ENCODE data around the gene DTNBP1.
A peak's percentile ranks its signal among the peaks of the same experiment; 100 is the strongest.

The DTNBP1 gene

GRCh38 chr6:15626160-15626559, 36.7 kb downstream of the DTNBP1 start:
- DNase-seq (ENCODE audit: low read depth) = no peak

- no peak for DNase-seq (ENCODE audit: low read depth)
Measured at GRCh38 chr6:15623276-15624116, 39.3 kb downstream of the DTNBP1 start.

GRCh38 chr6:15622045-15622740, 40.6 kb downstream of the DTNBP1 start:
- DNase-seq (ENCODE audit: low read depth) = no peak

- no peak for DNase-seq (ENCODE audit: low read depth)
Measured at GRCh38 chr6:15621203-15622044, 41.4 kb downstream of the DTNBP1 start.

GRCh38 chr6:15620611-15621010, 42.2 kb downstream of the DTNBP1 start:
- no peak for DNase-seq (ENCODE audit: low read depth)

- DNase-seq (ENCODE audit: low read depth) = no peak
Measured at GRCh38 chr6:15619330-15619729, 43.5 kb downstream of the DTNBP1 start.

GRCh38 chr6:15618685-15619084, 44.1 kb downstream of the DTNBP1 start:
- no peak for DNase-seq (ENCODE audit: low read depth)

GRCh38 chr6:15616261-15616660, 46.6 kb downstream of the DTNBP1 start:
- no peak for DNase-seq (ENCODE audit: low read depth)

GRCh38 chr6:15615802-15616201, 47.0 kb downstream of the DTNBP1 start:
- DNase-seq (ENCODE audit: low read depth) = no peak

- DNase-seq (ENCODE audit: low read depth) = no peak
Measured at GRCh38 chr6:15614277-15614676, 48.6 kb downstream of the DTNBP1 start.

GRCh38 chr6:15608396-15608795, 54.4 kb downstream of the DTNBP1 start:
- peak; percentile 79 for DNase-seq (ENCODE audit: low read depth)

- no peak for DNase-seq (ENCODE audit: low read depth)
Measured at GRCh38 chr6:15607603-15608002, 55.2 kb downstream of the DTNBP1 start.

GRCh38 chr6:15606347-15606746, 56.5 kb downstream of the DTNBP1 start:
- DNase-seq (ENCODE audit: low read depth) = no peak

GRCh38 chr6:15604843-15605242, 58.0 kb downstream of the DTNBP1 start:
- no peak for DNase-seq (ENCODE audit: low read depth)

GRCh38 chr6:15602154-15602553, 60.7 kb downstream of the DTNBP1 start:
- DNase-seq (ENCODE audit: low read depth) = no peak

GRCh38 chr6:15598273-15598798, 64.5 kb downstream of the DTNBP1 start:
- DNase-seq (ENCODE audit: low read depth) = no peak

GRCh38 chr6:15596186-15596896, 66.5 kb downstream of the DTNBP1 start:
- DNase-seq (ENCODE audit: low read depth) = no peak

- no peak for DNase-seq (ENCODE audit: low read depth)
Measured at GRCh38 chr6:15595461-15596173, 67.2 kb downstream of the DTNBP1 start.

GRCh38 chr6:15594512-15595259, 68.1 kb downstream of the DTNBP1 start:
- no peak for DNase-seq (ENCODE audit: low read depth)

GRCh38 chr6:15593798-15594197, 69.0 kb downstream of the DTNBP1 start:
- no peak for DNase-seq (ENCODE audit: low read depth)

Measured in HS-5 (cell line).